Measurements from ENCODE around the gene MTUS2. TPM values are rescaled to one million over a fixed set of nuclear protein-coding genes. Genes with fewer than 3 reads are reported as not detected.

MTUS2 gene
- total RNA-seq, 1 experiment from 2014 or later = 0.35 TPM

- no peak overlapping the region for H3K27ac ChIP-seq (ENCODE audit: insufficient read length, low read depth, low read length)
- H3K4ac ChIP-seq (ENCODE audit: low read depth, low read length) = no peak overlapping the region
- no peak overlapping the region for H2AK5ac ChIP-seq (ENCODE audit: insufficient read length, low read length)
- H3K9ac ChIP-seq (ENCODE audit: extremely low read depth, insufficient read length, low read length) = no peak overlapping the region
- no peaks in the 10 kb centered on the region for H3K79me2 ChIP-seq (ENCODE audit: insufficient read depth, low read length)
- H3K4me1 ChIP-seq (ENCODE audit: insufficient read depth, low read length) = peaks cover 4% of the 10 kb centered on the region; the same call in 1 of the 2 replicates
- Mint-ChIP-seq H3K27ac (no peak overlapping the region), H3K4me3 (no peak overlapping the region), H3K9me3 (no peaks in the 10 kb centered on the region), H3K27me3 (ENCODE audit: low read depth) (no peaks in the 10 kb centered on the region; the same call in 1 of the 2 replicates), H3K36me3 (ENCODE audit: insufficient read depth in 1 of 3, low read depth in 3 of 3) (no peaks in the 10 kb centered on the region), H3K4me1 (peaks cover 0 to 10% of the 10 kb centered on the region in 2 experiments; a peak in 2 of 4 replicates)
- H4K8ac ChIP-seq (replicated peaks; ENCODE audit: insufficient read length, low read depth, low read length) = no peak overlapping the region
- no peak overlapping the region for H2BK12ac ChIP-seq (ENCODE audit: insufficient read length, low read depth, low read length)
- no peak overlapping the region for H4K91ac ChIP-seq (ENCODE audit: insufficient read length, low read depth, low read length)
- no peaks in the 10 kb centered on the region for H4K20me1 ChIP-seq (ENCODE audit: control insufficient read depth, insufficient read depth, insufficient read length)
- no peak overlapping the region for H3K23ac ChIP-seq (ENCODE audit: insufficient read length, low read depth, low read length)
- no peak overlapping the region for H3K18ac ChIP-seq (ENCODE audit: insufficient read length, low read depth, low read length)
- no peak overlapping the region for H2BK5ac ChIP-seq (ENCODE audit: insufficient read length, low read length)
- no peak overlapping the region for H3T11ph ChIP-seq (ENCODE audit: low read length)
- no peak for DNase-seq
- H3K56ac ChIP-seq (ENCODE audit: insufficient read length, low read depth, low read length) = no peak overlapping the region
- no CpG with 5 or more reads among the region's 5 CpGs for WGBS (ENCODE audit: extremely low coverage, insufficient read length, low lambda C conversion rate)
- no peaks in the 10 kb centered on the region for H3K79me1 ChIP-seq (ENCODE audit: insufficient read depth, low read depth, low read length, poor library complexity, severe bottlenecking)
- H2BK15ac ChIP-seq (ENCODE audit: low read depth, low read length) = no peak overlapping the region
- H3K14ac ChIP-seq (ENCODE audit: insufficient read depth, low read length) = no peak overlapping the region
- no peak overlapping the region for H4K5ac ChIP-seq (ENCODE audit: insufficient read length, low read depth, low read length)
- H2AFZ ChIP-seq (ENCODE audit: low read length) = no peak overlapping the region
- no peak overlapping the region for H2BK120ac ChIP-seq (ENCODE audit: low read depth, low read length, poor library complexity, severe bottlenecking)
- H3K9me3 ChIP-seq (ENCODE audit: control insufficient read depth, low read depth, low read length) = no peaks in the 10 kb centered on the region
- H2BK20ac ChIP-seq (ENCODE audit: low read depth, low read length, poor library complexity, severe bottlenecking) = no peak overlapping the region
- no peak for TF ChIP-seq CTCF (conservative IDR thresholded peaks at IDR 0.05)
- H3K4me2 ChIP-seq (ENCODE audit: insufficient read depth, insufficient read length, low read length) = no peak overlapping the region
- no peaks in the 10 kb centered on the region for H3K23me2 ChIP-seq (ENCODE audit: insufficient read length, low read depth, low read length, poor library complexity, severe bottlenecking)
- no peaks in the 10 kb centered on the region for H3K27me3 ChIP-seq (ENCODE audit: insufficient read depth, low read length)
Measured at GRCh38 chr13:29441306-29441705, 621.2 kb downstream of the MTUS2 start.

Data from H9 (cell line).